ENCODE measurements around the gene ABCB9. TPM values are rescaled to one million over a fixed set of nuclear protein-coding genes. Genes with fewer than 3 reads are reported as not detected.

ABCB9 gene
- total and polyA plus RNA-seq, 2 experiments from 2014 or later: 1.2 to 7.0 TPM

GRCh38 chr12:122976648-122976975 lies 10.3 kb upstream of the ABCB9 start:
- Histone ChIP-seq H3K79me2 (replicated peaks; ENCODE audit: insufficient read depth) (peaks cover 20% of the 10 kb centered on the region; the same call in 1 of the 2 replicates), H3K4me1 (ENCODE audit: insufficient read depth) (peaks cover 16% of the 10 kb centered on the region; the same call in 1 of the 2 replicates), H3K9me2 (ENCODE audit: insufficient read depth) (no peaks in the 10 kb centered on the region), H3K27me3 (ENCODE audit: insufficient read depth) (no peaks in the 10 kb centered on the region), H2AFZ (no peak overlapping the region), H3K4me2 (no peak overlapping the region), H3F3A (replicated peaks; ENCODE audit: low read depth) (no peaks in the 10 kb centered on the region), H3K27ac (ENCODE audit: low read depth) (no peak overlapping the region), H4K20me1 (replicated peaks; ENCODE audit: insufficient read depth) (no peaks in the 10 kb centered on the region; the same call in 1 of the 2 replicates), H3K36me3 (ENCODE audit: insufficient read depth) (no peaks in the 10 kb centered on the region), H3K4me3 (0 out of 2 replicates have a peak overlapping the region, but pooled peaks have one; percentile 93)
- DNase-seq (ENCODE audit: low spot score) (no peak), ATAC-seq (no peak)
- no peak for TF ChIP-seq ZNF331 (CRISPR knock-in tag; IDR thresholded peaks at IDR 0.05; ENCODE audit: low read depth)
- TF ChIP-seq ETS1 (IDR thresholded peaks at IDR 0.05): no peak
- no peak for TF ChIP-seq JUNB (IDR thresholded peaks at IDR 0.05; ENCODE audit: unreplicated experiment)
- no peak for TF ChIP-seq EZH2 (IDR thresholded peaks at IDR 0.05; ENCODE audit: low read depth, unreplicated experiment)
- no peak for TF ChIP-seq STAT1 (IDR thresholded peaks at IDR 0.05; ENCODE audit: unreplicated experiment)
- TF ChIP-seq NANOG (IDR thresholded peaks at IDR 0.05; ENCODE audit: borderline replicate concordance): no peak
- no peak for TF ChIP-seq CTCF (conservative IDR thresholded peaks at IDR 0.05; ENCODE audit: low read depth in 2 of 2)
- no peak for TF ChIP-seq CREB1 (CRISPR knock-in tag; IDR thresholded peaks at IDR 0.05; ENCODE audit: low read depth)
- no peak for TF ChIP-seq POLR2AphosphoS5 (IDR thresholded peaks at IDR 0.05; ENCODE audit: low read depth)
- TF ChIP-seq ZNF462 (CRISPR knock-in tag; IDR thresholded peaks at IDR 0.05): no peak
- TF ChIP-seq ZNF114 (CRISPR knock-in tag; IDR thresholded peaks at IDR 0.05): no peak
- no peak for TF ChIP-seq EZH2phosphoT487 (IDR thresholded peaks at IDR 0.05; ENCODE audit: unreplicated experiment)
- TF ChIP-seq REST (IDR thresholded peaks at IDR 0.05; ENCODE audit: unreplicated experiment): no peak
- no peak overlapping the region for H3K27ac Mint-ChIP-seq
- H3K4me1 Mint-ChIP-seq: peaks cover 4% of the 10 kb centered on the region; the same call in 2 of the 3 replicates
- peaks cover 31% of the 10 kb centered on the region for H3K27me3 Mint-ChIP-seq (ENCODE audit: insufficient read depth, low read depth, poor library complexity)
- H3K36me3 Mint-ChIP-seq (ENCODE audit: low read depth): no peaks in the 10 kb centered on the region; the same call in 2 of the 3 replicates
- peak overlapping the region; percentile 97 for H3K4me3 Mint-ChIP-seq
- H3K9me3 Mint-ChIP-seq: no peaks in the 10 kb centered on the region
